ENCODE measurements around the gene DENND1B. TPM values are rescaled to one million over a fixed set of nuclear protein-coding genes. Genes with fewer than 3 reads are reported as not detected.

The DENND1B gene
- total and polyA plus RNA-seq, 2 of the 8 experiments (the other 6 are each of a cell fraction or from before 2014, with no cell fraction given), result 0.74 to 3.3 TPM

- Histone ChIP-seq H4K91ac (replicated peaks; ENCODE audit: insufficient read length, low read length) (no peak overlapping the region), H2AK5ac (ENCODE audit: low read depth, low read length) (no peak overlapping the region), H3K4ac (replicated peaks; ENCODE audit: insufficient read length, low read depth, low read length) (no peak overlapping the region), H3K23ac (ENCODE audit: insufficient read length) (no peak overlapping the region), H4K20me1 (replicated peaks in 1 of 2; ENCODE audit: control insufficient read depth in 1 of 2, insufficient read depth in 2 of 2, low read length in 2 of 2) (no peaks in the 10 kb centered on the region), H3K4me3 (ENCODE audit: extremely low read depth in 1 of 4, insufficient read depth in 2 of 4, low read depth in 3 of 4, low read length in 4 of 4) (no peak overlapping the region), H3K14ac (ENCODE audit: insufficient read length) (no peak overlapping the region), H3K18ac (ENCODE audit: extremely low read depth, low read length) (no peak overlapping the region), H3K23me2 (ENCODE audit: low read depth, low read length) (no peaks in the 10 kb centered on the region), H2BK20ac (ENCODE audit: low read length) (no peak overlapping the region), H2BK15ac (ENCODE audit: low read length) (no peak overlapping the region), H4K5ac (ENCODE audit: insufficient read length, low read depth, low read length) (no peak overlapping the region), H2BK12ac (ENCODE audit: low read depth, low read length) (no peak overlapping the region), H3K9me3 (ENCODE audit: insufficient read depth in 2 of 2, low read depth in 1 of 2, low read length in 1 of 2) (no peaks in the 10 kb centered on the region), H4K8ac (ENCODE audit: extremely low read depth, insufficient read depth, low read length) (no peak overlapping the region), H3K4me1 (replicated peaks in 1 of 4; ENCODE audit: control insufficient read depth in 3 of 4, insufficient read depth in 4 of 4, low read length in 3 of 4) (no peaks in the 10 kb centered on the region), H3K27me3 (replicated peaks in 1 of 4; ENCODE audit: control insufficient read depth in 3 of 4, extremely low read depth in 1 of 4, insufficient read depth in 3 of 4, low read length in 3 of 4) (no peaks in the 10 kb centered on the region), H3K79me2 (ENCODE audit: control insufficient read depth in 1 of 2, insufficient read depth in 2 of 2, low read length in 2 of 2) (no peaks in the 10 kb centered on the region), H3K79me1 (ENCODE audit: low read depth, low read length) (no peaks in the 10 kb centered on the region), H2AFZ (ENCODE audit: low read length) (no peak overlapping the region), H2BK5ac (ENCODE audit: low read depth, low read length) (no peak overlapping the region), H2BK120ac (replicated peaks; ENCODE audit: low read depth, low read length) (no peak overlapping the region), H3K56ac (replicated peaks; ENCODE audit: insufficient read length, low read depth, low read length) (no peak overlapping the region), H3K4me2 (ENCODE audit: insufficient read depth in 1 of 2, low read depth in 2 of 2, low read length in 2 of 2) (no peak overlapping the region), H3K27ac (ENCODE audit: low read depth, low read length) (no peak overlapping the region), H3K36me3 (ENCODE audit: control insufficient read depth in 2 of 4, insufficient read depth in 4 of 4, low read length in 3 of 4) (no peaks in the 10 kb centered on the region), H3K9ac (replicated peaks in 1 of 4; ENCODE audit: extremely low read depth in 1 of 4, low read depth in 3 of 4, low read length in 3 of 4) (no peak overlapping the region)
- ChIA-PET POLR2A (ENCODE audit: partially characterized antibody) (no interaction called here), CTCF (ENCODE audit: partially characterized antibody) (no interaction called here)
- no peak for FAIRE-seq
- DNase-seq (ENCODE audit: low read depth in 1 of 2, low spot score in 2 of 2), result no peak
- no peak for TF ChIP-seq KDM5A (IDR thresholded peaks at IDR 0.05; ENCODE audit: low read length)
- no peak for TF ChIP-seq SP4 (IDR thresholded peaks at IDR 0.05; ENCODE audit: low read length)
- no peak for TF ChIP-seq JUN (IDR thresholded peaks at IDR 0.05; ENCODE audit: low read depth, low read length)
- TF ChIP-seq RXRA (IDR thresholded peaks at IDR 0.05; ENCODE audit: insufficient read depth, low read depth, low read length), result no peak
Observed at GRCh38 chr1:197750366-197750765, 24.9 kb downstream of the DENND1B start.

Measured in H1 (cell line).